GM10266 (cell line): ENCODE data around the gene ABCC5.
"Not testable (repeated sequence)": the region's sequence is repeated elsewhere in the genome, so short reads cannot be mapped to it uniquely, and the experiment has no call there.

Experiments used
- DNase-seq: peaks from one replicate; pipeline ENCODE4 v3.0.0; 2012; ENCODE audit errors: extremely low spot score
- CTCF ChIP-seq: IDR thresholded peaks from 2 replicates; pipeline ENCODE4 v1.5.1; 2012; ENCODE audit warnings: mild to moderate bottlenecking, low read depth; ENCODE audit not compliant: control insufficient read depth, insufficient read depth; ENCODE audit errors: missing control alignments

Gene ABCC5

GRCh38 chr3:183879243-183879642 is 138.4 kb downstream of the ABCC5 start:
- TF ChIP-seq CTCF, result no peak
- no peak for DNase-seq

GRCh38 chr3:183878071-183878470 is 139.6 kb downstream of the ABCC5 start:
- TF ChIP-seq CTCF, result no peak
- DNase-seq, result no peak

- DNase-seq, result not testable (repeated sequence)
Observed at GRCh38 chr3:183877227-183877626, 140.5 kb downstream of the ABCC5 start.

GRCh38 chr3:183875411-183875810 is 142.3 kb downstream of the ABCC5 start:
- no peak for TF ChIP-seq CTCF
- DNase-seq, result no peak

GRCh38 chr3:183873914-183874313 is 143.8 kb downstream of the ABCC5 start:
- DNase-seq, result no peak

GRCh38 chr3:183871541-183871940 is 146.1 kb downstream of the ABCC5 start:
- TF ChIP-seq CTCF, result no peak
- no peak for DNase-seq

More at GRCh38 chr3:183873914-183874313, 143.8 kb downstream of the ABCC5 start:
- TF ChIP-seq CTCF, result no peak

GRCh38 chr3:183870563-183870962 is 147.1 kb downstream of the ABCC5 start:
- no peak for TF ChIP-seq CTCF
- DNase-seq, result no peak
